ENCODE data around the gene CYB5A.
"Not testable (repeated sequence)": the region's sequence is repeated elsewhere in the genome, so short reads cannot be mapped to it uniquely, and the experiment has no call there.

The CYB5A gene

GRCh38 chr18:74294526-74294925, 2.8 kb upstream of the CYB5A start:
- no peak for DNase-seq (ENCODE audit: low spot score)

- DNase-seq (ENCODE audit: low spot score) = not testable (repeated sequence)
Measured at GRCh38 chr18:74292982-74293381, 1.2 kb upstream of the CYB5A start.

- DNase-seq (ENCODE audit: low spot score) = no peak
Measured at GRCh38 chr18:74292541-74292858, 737 bp upstream of the CYB5A start.

- no peak for DNase-seq (ENCODE audit: low spot score)
Measured at GRCh38 chr18:74291472-74291770, 342 bp downstream of the CYB5A start.

- DNase-seq (ENCODE audit: low spot score) = peak; percentile 28
Measured at GRCh38 chr18:74290794-74291471, 830 bp downstream of the CYB5A start.

GRCh38 chr18:74290021-74290420, 1.7 kb downstream of the CYB5A start:
- no peak for DNase-seq (ENCODE audit: low spot score)

- DNase-seq (ENCODE audit: low spot score) = no peak
Measured at GRCh38 chr18:74289137-74289536, 2.6 kb downstream of the CYB5A start.

GRCh38 chr18:74288730-74289129, 3.0 kb downstream of the CYB5A start:
- DNase-seq (ENCODE audit: low spot score) = no peak

- DNase-seq (ENCODE audit: low spot score) = no peak
Measured at GRCh38 chr18:74288041-74288440, 3.7 kb downstream of the CYB5A start.

GRCh38 chr18:74286856-74287255, 4.9 kb downstream of the CYB5A start:
- no peak for DNase-seq (ENCODE audit: low spot score)

- DNase-seq (ENCODE audit: low spot score) = no peak
Measured at GRCh38 chr18:74286106-74286855, 5.5 kb downstream of the CYB5A start.

GRCh38 chr18:74285583-74285982, 6.2 kb downstream of the CYB5A start:
- DNase-seq (ENCODE audit: low spot score) = not testable (repeated sequence)

GRCh38 chr18:74284980-74285355, 6.8 kb downstream of the CYB5A start:
- no peak for DNase-seq (ENCODE audit: low spot score)

GRCh38 chr18:74284191-74284979, 7.4 kb downstream of the CYB5A start:
- no peak for DNase-seq (ENCODE audit: low spot score)

GRCh38 chr18:74283646-74284045, 8.1 kb downstream of the CYB5A start:
- no peak for DNase-seq (ENCODE audit: low spot score)

GRCh38 chr18:74282755-74283554, 8.8 kb downstream of the CYB5A start:
- no peak for DNase-seq (ENCODE audit: low spot score)

GRCh38 chr18:74281980-74282754, 9.6 kb downstream of the CYB5A start:
- no peak for DNase-seq (ENCODE audit: low spot score)

GRCh38 chr18:74281011-74281979, 10.5 kb downstream of the CYB5A start:
- no peak for DNase-seq (ENCODE audit: low spot score)

GRCh38 chr18:74278983-74279382, 12.8 kb downstream of the CYB5A start:
- DNase-seq (ENCODE audit: low spot score) = peak; percentile 12

- peak; percentile 20 for DNase-seq (ENCODE audit: low spot score)
Measured at GRCh38 chr18:74278058-74278457, 13.7 kb downstream of the CYB5A start.
